AG09319 (cell line): ENCODE data around the gene MELK.

Experiments
- DNase-seq: peaks from one replicate; pipeline ENCODE4 v3.0.0-alpha.2; 2010; ENCODE audit warnings: low read depth; ENCODE audit errors: extremely low read depth
- TF ChIP-seq, protein P1 (sequence below): IDR thresholded peaks from 2 replicates; pipeline ENCODE4 v1.5.1; 2011; ENCODE audit warnings: low read depth, mild to moderate bottlenecking, inconsistent platforms, low read length, moderate library complexity

Gene MELK

GRCh38 chr9:36623280-36623679 lies 50.6 kb downstream of the MELK start:
- TF ChIP-seq, protein P1, sequence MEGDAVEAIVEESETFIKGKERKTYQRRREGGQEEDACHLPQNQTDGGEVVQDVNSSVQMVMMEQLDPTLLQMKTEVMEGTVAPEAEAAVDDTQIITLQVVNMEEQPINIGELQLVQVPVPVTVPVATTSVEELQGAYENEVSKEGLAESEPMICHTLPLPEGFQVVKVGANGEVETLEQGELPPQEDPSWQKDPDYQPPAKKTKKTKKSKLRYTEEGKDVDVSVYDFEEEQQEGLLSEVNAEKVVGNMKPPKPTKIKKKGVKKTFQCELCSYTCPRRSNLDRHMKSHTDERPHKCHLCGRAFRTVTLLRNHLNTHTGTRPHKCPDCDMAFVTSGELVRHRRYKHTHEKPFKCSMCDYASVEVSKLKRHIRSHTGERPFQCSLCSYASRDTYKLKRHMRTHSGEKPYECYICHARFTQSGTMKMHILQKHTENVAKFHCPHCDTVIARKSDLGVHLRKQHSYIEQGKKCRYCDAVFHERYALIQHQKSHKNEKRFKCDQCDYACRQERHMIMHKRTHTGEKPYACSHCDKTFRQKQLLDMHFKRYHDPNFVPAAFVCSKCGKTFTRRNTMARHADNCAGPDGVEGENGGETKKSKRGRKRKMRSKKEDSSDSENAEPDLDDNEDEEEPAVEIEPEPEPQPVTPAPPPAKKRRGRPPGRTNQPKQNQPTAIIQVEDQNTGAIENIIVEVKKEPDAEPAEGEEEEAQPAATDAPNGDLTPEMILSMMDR: no peak
- DNase-seq: no peak

DNA sequence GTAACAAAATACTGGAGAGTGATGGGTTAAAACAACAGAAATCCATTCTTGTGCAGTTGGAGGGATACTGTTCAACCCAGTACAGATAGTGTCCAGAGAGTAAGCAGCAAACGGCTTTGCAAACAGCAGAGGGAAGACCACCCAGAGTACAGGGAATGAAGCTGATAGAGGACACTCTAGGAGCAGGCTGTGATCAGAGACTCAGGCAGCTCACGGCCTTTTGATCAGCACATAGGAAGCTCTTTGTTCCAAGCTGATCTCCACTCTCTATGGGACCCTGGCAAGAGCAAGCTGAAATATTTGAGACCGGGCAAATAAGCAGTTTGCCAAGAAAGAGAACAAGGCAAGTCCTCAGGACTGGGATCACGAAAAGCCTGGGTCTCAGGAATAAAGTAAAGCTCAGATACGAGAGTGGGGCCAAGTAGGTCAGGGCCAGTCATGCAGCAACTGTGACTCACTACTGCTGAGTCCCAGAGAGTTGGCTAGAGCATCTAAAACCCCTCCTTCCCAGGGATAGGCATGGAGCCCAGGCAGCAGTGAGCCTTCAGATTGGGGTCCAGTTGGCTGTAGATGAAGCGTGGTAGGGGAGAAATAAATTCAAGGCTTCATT lies 52.4 kb downstream of the MELK start:
- DNase-seq: peak; percentile 47
- TF ChIP-seq, protein P1: no peak

- TF ChIP-seq, protein P1: peak; percentile 49
- peak; percentile 8 for DNase-seq
Measured at GRCh38 chr9:36632892-36633291, 60.2 kb downstream of the MELK start.

GRCh38 chr9:36637491-36638270 lies 65.0 kb downstream of the MELK start:
- TF ChIP-seq, protein P1: no peak

GRCh38 chr9:36640771-36641381 lies 68.2 kb downstream of the MELK start:
- no peak for DNase-seq
- TF ChIP-seq, protein P1: no peak

More at GRCh38 chr9:36637491-36638270, 65.0 kb downstream of the MELK start:
- DNase-seq: no peak

- TF ChIP-seq, protein P1: no peak
- no peak for DNase-seq
Measured at GRCh38 chr9:36642817-36643216, 70.1 kb downstream of the MELK start.

- TF ChIP-seq, protein P1: no peak
- no peak for DNase-seq
Measured at GRCh38 chr9:36656842-36657241, 84.1 kb downstream of the MELK start.
